Measurements from ENCODE around the gene ANKRD65.

ANKRD65 gene

DNA sequence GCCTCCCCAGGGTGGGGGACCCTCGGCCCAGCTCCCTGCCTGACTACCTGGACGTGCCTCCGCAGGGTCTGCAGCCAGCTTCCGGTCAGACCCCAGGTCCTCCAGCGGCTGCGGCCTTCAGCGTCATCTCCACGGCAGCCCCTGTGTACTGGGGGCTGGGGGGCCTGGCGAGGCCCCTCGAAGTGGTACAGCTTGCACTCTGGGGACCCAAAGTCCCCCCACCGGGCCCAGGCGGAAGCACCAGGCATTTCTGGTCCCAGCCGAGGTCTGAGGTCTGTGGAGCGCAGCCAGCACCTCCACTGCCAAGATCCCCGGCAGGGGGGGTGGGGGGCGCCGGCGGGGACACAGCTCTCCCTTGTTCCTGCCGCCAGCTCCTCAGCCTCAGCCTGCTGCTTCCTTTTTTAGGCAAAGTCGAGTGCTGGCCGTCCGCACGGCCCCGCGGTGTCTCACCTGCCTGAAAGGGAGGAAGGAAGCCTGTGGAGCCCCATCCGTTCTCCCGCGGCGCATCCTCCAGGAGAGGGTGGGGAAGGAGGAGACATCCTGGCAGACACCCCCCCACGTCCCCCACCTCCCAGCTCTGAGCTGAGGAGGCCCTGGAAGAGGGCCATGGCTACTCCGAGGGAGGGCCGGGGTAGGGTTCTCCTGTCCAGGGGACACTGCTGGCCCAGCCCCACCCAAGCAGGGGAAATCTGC is 13.2 kb upstream of the ANKRD65 start:
- TF ChIP-seq CTCF (IDR thresholded peaks at IDR 0.05; ENCODE audit: insufficient read depth, low read depth, low read length, missing control alignments): no peak
- no peak for DNase-seq (ENCODE audit: low read depth)
- H3K4me3 ChIP-seq (ENCODE audit: low read depth, low read length): no peak overlapping the region

DNA sequence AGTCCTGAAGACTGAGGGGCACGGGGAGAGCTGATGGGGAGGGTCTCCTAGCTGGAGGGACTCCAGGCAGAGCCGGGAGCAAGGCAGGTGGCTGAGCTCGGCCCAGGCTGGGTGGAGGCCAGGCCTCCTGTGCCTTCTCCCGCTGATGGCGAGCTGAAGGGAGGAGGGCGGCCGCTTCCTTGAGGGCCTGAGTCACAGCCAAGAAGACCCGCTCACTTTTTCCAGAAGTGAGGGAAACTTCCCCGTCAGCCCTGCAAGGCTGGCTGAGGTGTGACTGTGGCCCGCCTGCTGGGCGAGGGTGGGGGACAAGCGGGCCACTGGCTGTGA is 12.7 kb upstream of the ANKRD65 start:
- no peak overlapping the region for H3K4me3 ChIP-seq (ENCODE audit: low read depth, low read length)
- no peak for TF ChIP-seq CTCF (IDR thresholded peaks at IDR 0.05; ENCODE audit: insufficient read depth, low read depth, low read length, missing control alignments)
- DNase-seq (ENCODE audit: low read depth): no peak

GRCh38 chr1:1432951-1433803 is 12.1 kb upstream of the ANKRD65 start:
- H3K4me3 ChIP-seq (ENCODE audit: low read depth, low read length): no peak overlapping the region

GRCh38 chr1:1432274-1432950 is 11.3 kb upstream of the ANKRD65 start:
- DNase-seq (ENCODE audit: low read depth): no peak
- TF ChIP-seq CTCF (IDR thresholded peaks at IDR 0.05; ENCODE audit: insufficient read depth, low read depth, low read length, missing control alignments): no peak
- no peak overlapping the region for H3K4me3 ChIP-seq (ENCODE audit: low read depth, low read length)

More at GRCh38 chr1:1432951-1433803, 12.1 kb upstream of the ANKRD65 start:
- no peak for TF ChIP-seq CTCF (IDR thresholded peaks at IDR 0.05; ENCODE audit: insufficient read depth, low read depth, low read length, missing control alignments)
- DNase-seq (ENCODE audit: low read depth): no peak

DNA sequence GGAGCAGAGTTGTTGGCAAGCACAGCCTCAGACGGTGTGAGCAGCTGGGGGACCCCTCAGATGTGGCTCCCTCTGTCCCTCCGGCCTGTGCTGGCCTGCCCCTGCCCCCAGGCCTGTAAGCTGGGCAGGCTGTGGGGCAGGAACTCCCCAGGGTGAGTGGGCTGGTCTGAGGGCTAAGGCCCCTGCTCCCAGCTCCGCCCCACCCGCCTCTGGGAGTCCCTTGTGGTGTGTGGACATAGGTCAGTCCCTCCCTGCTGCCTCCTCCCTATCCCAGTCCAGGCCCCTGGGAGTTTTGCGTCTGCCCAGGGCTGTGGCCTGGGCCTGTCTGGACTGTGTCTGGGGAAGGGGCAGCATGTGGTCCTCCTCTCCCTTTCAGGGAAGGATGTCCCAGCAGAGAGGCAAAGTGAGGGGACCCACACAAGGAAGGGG is 10.8 kb upstream of the ANKRD65 start:
- TF ChIP-seq CTCF (IDR thresholded peaks at IDR 0.05; ENCODE audit: insufficient read depth, low read depth, low read length, missing control alignments): no peak
- DNase-seq (ENCODE audit: low read depth): no peak

DNA sequence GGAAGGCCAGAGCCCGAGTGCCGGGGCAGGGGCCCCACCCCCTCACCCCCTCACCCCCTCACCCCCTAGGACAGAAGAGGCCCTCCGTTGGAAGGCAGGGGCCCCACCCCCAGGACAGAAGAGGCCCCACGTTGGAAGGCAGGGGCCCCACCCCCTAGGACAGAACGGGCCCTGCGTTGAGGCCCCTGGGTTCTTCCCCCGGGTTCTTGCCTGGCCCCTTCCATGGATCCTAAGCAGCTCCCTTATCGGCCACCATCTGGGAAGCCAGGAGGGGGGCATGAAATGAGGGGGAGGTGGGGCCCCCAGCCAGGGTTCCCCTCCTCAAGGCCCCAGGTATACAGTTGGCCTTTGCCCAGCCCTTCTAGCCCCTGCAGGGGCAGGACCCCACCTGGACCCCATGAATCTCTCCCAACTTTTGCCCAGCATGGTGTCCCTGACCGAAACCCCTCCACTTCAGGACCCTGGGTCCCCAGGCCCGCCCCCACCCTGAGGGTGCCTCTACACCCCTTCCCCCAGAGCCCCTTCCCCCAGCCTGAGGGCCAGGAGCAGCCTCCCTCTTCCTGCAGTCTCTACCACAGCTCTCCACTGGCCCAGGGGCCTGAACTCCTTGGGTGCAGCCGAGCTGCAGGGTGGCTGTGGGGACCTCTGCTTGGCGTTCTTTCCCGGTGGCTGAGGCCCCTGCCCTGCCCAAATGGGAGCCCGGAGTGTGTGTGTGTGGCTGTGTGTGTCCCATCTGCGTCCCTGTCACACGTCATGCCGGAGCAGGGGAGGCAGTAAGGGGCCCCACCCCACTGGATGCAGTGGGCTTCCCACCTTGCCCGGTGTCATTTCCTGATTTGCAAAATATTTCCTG is 10.1 kb upstream of the ANKRD65 start:
- no peak overlapping the region for H3K4me3 ChIP-seq (ENCODE audit: low read depth, low read length)
- TF ChIP-seq CTCF (IDR thresholded peaks at IDR 0.05; ENCODE audit: insufficient read depth, low read depth, low read length, missing control alignments): no peak
- no peak for DNase-seq (ENCODE audit: low read depth)

More for the DNA sequence above, 10.8 kb upstream of the ANKRD65 start:
- no peak overlapping the region for H3K4me3 ChIP-seq (ENCODE audit: low read depth, low read length)

Measured in GM12865 (cell line).